Osteoblast (primary cell): ENCODE results near the gene B3GNT5. TPM values are rescaled to one million over a fixed set of nuclear protein-coding genes. Genes with fewer than 3 reads are reported as not detected.
A peak's percentile ranks its signal among the peaks of the same experiment; 100 is the strongest.

Experiments
- DNase-seq: peaks from one replicate; pipeline ENCODE4 v3.0.0; 2011; ENCODE audit warnings: low spot score, mixed read lengths; ENCODE audit not compliant: insufficient read length; ENCODE audit errors: missing footprints
- H2AFZ ChIP-seq: 2 replicates; pipeline ENCODE4 v1.6.0; 2011; ENCODE audit warnings: mild to moderate bottlenecking, low read length
- H3K27ac ChIP-seq: 2 replicates; pipeline ENCODE4 v1.5.1; 2011; ENCODE audit warnings: mild to moderate bottlenecking, low read depth, low read length, moderate library complexity
- H3K27me3 ChIP-seq: 2 replicates; pipeline ENCODE4 v1.6.0; 2012; ENCODE audit warnings: mild to moderate bottlenecking, control low read depth, inconsistent platforms, low read length, moderate library complexity; ENCODE audit not compliant: insufficient read depth
- H3K36me3 ChIP-seq: 2 replicates; pipeline ENCODE4 v1.5.1; 2011; ENCODE audit warnings: mild to moderate bottlenecking, low read length, control low read depth, moderate library complexity; ENCODE audit not compliant: insufficient read depth
- H3K4me1 ChIP-seq: 2 replicates; pipeline ENCODE4 v1.5.1; 2011; ENCODE audit warnings: mild to moderate bottlenecking, low read length, control low read depth, moderate library complexity; ENCODE audit not compliant: insufficient read depth
- H3K4me2 ChIP-seq: 2 replicates; pipeline ENCODE4 v1.6.0; 2011; ENCODE audit warnings: mild to moderate bottlenecking, low read length; ENCODE audit not compliant: insufficient read depth
- H3K4me3 ChIP-seq: fragments of 200-600 bp; sonication (generic); 3 replicates; pipeline ENCODE4 v1.5.1; 2012; ENCODE audit warnings: mild to moderate bottlenecking, low read length, inconsistent platforms; ENCODE audit not compliant: insufficient read depth
- H3K79me2 ChIP-seq: 2 replicates; pipeline ENCODE4 v1.6.0; 2012; ENCODE audit warnings: mild to moderate bottlenecking, low read length, control low read depth, inconsistent platforms; ENCODE audit not compliant: insufficient read depth
- H3K9me3 ChIP-seq: 2 replicates; pipeline ENCODE4 v1.5.1; 2011; ENCODE audit warnings: low read depth, low read length, control low read depth
- H4K20me1 ChIP-seq: 2 replicates; pipeline ENCODE4 v1.6.0; 2012; ENCODE audit warnings: mild to moderate bottlenecking, low read length, control low read depth; ENCODE audit not compliant: insufficient read depth
- CTCF ChIP-seq: IDR thresholded peaks from 2 replicates; pipeline ENCODE4 v1.5.1; 2011; ENCODE audit warnings: mild to moderate bottlenecking, low read depth, low read length, moderate library complexity; ENCODE audit errors: extremely low read depth
- total RNA-seq: library from RNA; depleted of rRNA; stranded (reverse); fragments of >200 nt; gene quantifications from 2 replicates; pipeline ENCODE4 v1.2.3, GENCODE V29; 2012

B3GNT5 gene
- total RNA-seq, 1 donor, result 0.36 TPM

DNA sequence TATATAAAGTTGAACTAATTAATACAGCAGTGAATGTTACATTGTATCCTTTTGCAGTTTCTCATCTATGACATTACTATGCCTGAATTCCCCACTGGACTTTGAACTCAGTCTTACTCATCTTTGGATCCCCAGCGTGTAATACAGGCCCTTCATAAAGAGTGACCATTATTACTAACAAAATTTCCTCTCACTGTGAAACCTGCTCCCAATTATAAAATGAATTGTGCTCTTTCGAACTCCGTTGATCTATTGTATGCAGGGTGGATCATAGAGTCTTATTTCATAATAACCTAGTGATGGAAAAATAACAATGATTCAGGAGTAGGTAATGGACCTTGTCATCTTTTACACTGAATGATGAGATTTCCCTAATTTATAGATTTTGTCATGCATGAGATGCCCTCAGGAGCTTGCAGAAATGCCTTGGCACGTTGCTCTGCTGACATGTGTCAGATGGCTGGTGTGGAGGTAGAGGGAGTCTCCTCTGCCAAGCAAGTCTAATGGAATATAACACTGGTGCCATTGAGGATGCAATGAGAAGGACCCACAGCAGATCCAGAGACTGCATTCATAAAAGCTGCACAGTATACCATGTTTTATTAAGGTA, 25.5 kb downstream of the B3GNT5 start:
- no peaks in the 10 kb centered on the region for H3K36me3 ChIP-seq
- no peak overlapping the region for H2AFZ ChIP-seq
- no peaks in the 10 kb centered on the region for H3K27me3 ChIP-seq
- peak; percentile 62 for DNase-seq
- H3K4me1 ChIP-seq, result peaks cover 11% of the 10 kb centered on the region
- no peaks in the 10 kb centered on the region for H3K79me2 ChIP-seq
- no peak overlapping the region for H3K4me3 ChIP-seq
- no peaks in the 10 kb centered on the region for H4K20me1 ChIP-seq
- TF ChIP-seq CTCF, result no peak
- no peak overlapping the region for H3K27ac ChIP-seq
- H3K4me2 ChIP-seq, result no peak overlapping the region
- H3K9me3 ChIP-seq, result no peaks in the 10 kb centered on the region

DNA sequence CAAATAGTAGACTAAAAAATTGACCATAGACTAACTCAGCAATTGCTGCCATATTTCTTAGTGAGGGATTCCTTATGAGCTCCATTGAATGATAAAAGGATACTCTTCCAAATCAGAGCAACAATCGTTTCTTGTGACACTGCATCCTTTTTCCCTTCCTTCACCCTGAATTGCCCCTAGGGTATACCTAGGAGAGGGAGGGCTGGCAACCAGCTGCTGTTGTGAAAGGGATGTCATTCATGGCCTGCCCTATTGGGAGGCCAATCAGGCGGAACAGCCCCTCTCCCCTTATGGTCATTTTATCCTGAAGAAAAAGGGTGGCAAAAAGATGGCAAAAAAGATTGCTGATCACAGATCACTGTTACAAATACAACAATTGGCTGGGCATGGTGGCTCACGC, 26.3 kb downstream of the B3GNT5 start:
- Histone ChIP-seq H3K4me1 (peaks cover 11% of the 10 kb centered on the region), H3K4me2 (no peak overlapping the region), H3K36me3 (no peaks in the 10 kb centered on the region), H2AFZ (no peak overlapping the region), H4K20me1 (no peaks in the 10 kb centered on the region), H3K9me3 (no peaks in the 10 kb centered on the region), H3K27ac (no peak overlapping the region), H3K79me2 (no peaks in the 10 kb centered on the region), H3K4me3 (no peak overlapping the region), H3K27me3 (no peaks in the 10 kb centered on the region)
- no peak for DNase-seq
- TF ChIP-seq CTCF, result no peak

GRCh38 chr3:183281126-183281797, 28.2 kb downstream of the B3GNT5 start:
- H3K27me3 ChIP-seq, result no peaks in the 10 kb centered on the region
- H3K4me2 ChIP-seq, result peak overlapping the region; percentile 44
- H3K4me3 ChIP-seq, result peak overlapping the region; percentile 39
- peak overlapping the region; percentile 81 for H2AFZ ChIP-seq
- DNase-seq, result no peak
- no peaks in the 10 kb centered on the region for H4K20me1 ChIP-seq
- H3K9me3 ChIP-seq, result no peaks in the 10 kb centered on the region
- H3K27ac ChIP-seq, result peak overlapping the region; percentile 21
- peaks cover 13% of the 10 kb centered on the region for H3K4me1 ChIP-seq
- no peaks in the 10 kb centered on the region for H3K36me3 ChIP-seq
- no peaks in the 10 kb centered on the region for H3K79me2 ChIP-seq
- no peak for TF ChIP-seq CTCF

GRCh38 chr3:183283886-183284285, 30.8 kb downstream of the B3GNT5 start:
- no peaks in the 10 kb centered on the region for H4K20me1 ChIP-seq
- no peak for DNase-seq
- no peak overlapping the region for H2AFZ ChIP-seq
- no peaks in the 10 kb centered on the region for H3K79me2 ChIP-seq
- H3K27me3 ChIP-seq, result no peaks in the 10 kb centered on the region
- H3K4me2 ChIP-seq, result no peak overlapping the region
- no peaks in the 10 kb centered on the region for H3K9me3 ChIP-seq
- no peaks in the 10 kb centered on the region for H3K36me3 ChIP-seq
- TF ChIP-seq CTCF, result no peak
- peak overlapping the region; percentile 19 for H3K27ac ChIP-seq
- no peak overlapping the region for H3K4me3 ChIP-seq
- peaks cover 30% of the 10 kb centered on the region for H3K4me1 ChIP-seq
